Right lobe of liver (tissue), 6 donors: ENCODE results near the gene C16orf54. TPM values are rescaled to one million over a fixed set of nuclear protein-coding genes. Genes with fewer than 3 reads are reported as not detected.
"Not testable (repeated sequence)": the region's sequence is repeated elsewhere in the genome, so short reads cannot be mapped to it uniquely, and the experiment has no call there.

ENCODE experiments used
- ATAC-seq, 4 donors: fragments of 200-7000 bp; cut with Tn5 transposase; one replicate each; pipeline ENCODE4 v1.9.1; 2020; ENCODE audit warnings: mild to moderate bottlenecking in 4 of 4, moderate library complexity in 4 of 4
- DNase-seq, 3 donors: peaks; one replicate each; pipeline ENCODE4 v3.0.0-alpha.2; 2020
- H3K27ac ChIP-seq, 3 donors: fragments of 200-600 bp; one replicate each; pipeline ENCODE4 v1.8.0; 2022
- H3K27me3 ChIP-seq, 2 donors: fragments of 200-600 bp; one replicate each; pipeline ENCODE4 v1.8.0; 2022
- H3K36me3 ChIP-seq, 4 donors: fragments of 200-600 bp; sonication (generic) in 1 of 4; one replicate each; pipeline versions ENCODE4 v1.5.1 to v1.8.0; 2017 to 2022; ENCODE audit warnings: control low read depth in 1 of 4
- H3K4me1 ChIP-seq, 4 donors: fragments of 200-600 bp; sonication (generic) in 1 of 4; one replicate each; pipeline versions ENCODE4 v1.5.1 to v1.8.0; 2017 to 2022; ENCODE audit warnings: control low read depth in 1 of 4
- H3K4me3 ChIP-seq, 3 donors: fragments of 200-600 bp; one replicate each; pipeline ENCODE4 v1.8.0; 2022
- H3K9me3 ChIP-seq, 4 donors: fragments of 200-600 bp; sonication (generic) in 1 of 4; one replicate each; pipeline versions ENCODE4 v1.5.1 to v1.8.0; 2017 to 2022; ENCODE audit warnings: control low read depth in 1 of 4
- POLR2A ChIP-seq: fragments of 450-650 bp; IDR thresholded peaks from one replicate; pipeline ENCODE4 v1.6.1; 2017; ENCODE audit warnings: antibody characterized with exemption, mild to moderate bottlenecking
- WGBS: methylation state at CpG from one replicate; pipeline ENCODE4 v1.1.6; 2018; ENCODE audit warnings: low coverage, low lambda C conversion rate; ENCODE audit not compliant: insufficient coverage; ENCODE audit errors: missing lambda C conversion rate; 5-methylcytosine and 5-hydroxymethylcytosine counted together
- intact Hi-C, 2 donors: fragments of 100-400 bp; cut with DNase I; formaldehyde crosslinking; loops; one replicate each; pipeline versions ENCODE4 v1.11.2 to v1.14.1; 2022
- total RNA-seq, 6 experiments: library from RNA; depleted of rRNA in 2 of 6; stranded (reverse); fragments of >200 nt in 2 of 6; fragmentation: NEBNext Ultra II Directional in 3 of 6; extraction: Animal tissue kit (Norgen Biotek cat#: 25700) in 3 of 6; gene quantifications; one replicate each; pipeline versions ENCODE4 v1.1.0 to v1.2.4, GENCODE V29; 2016 to 2023
- TF ChIP-seq, protein P1 (sequence below), 4 donors: fragments of 200-600 bp in 3 of 4; fragments of 450-650 bp in 1 of 4; IDR thresholded peaks; one replicate each; pipeline versions ENCODE4 v1.5.1 to v1.8.0; 2016 to 2022; ENCODE audit warnings: antibody characterized with exemption in 4 of 4, mild to moderate bottlenecking in 2 of 4
- donor health status: DM: no; HTN: yes; CAD: no.
- donor health status: DM: no; HTN: no; CAD: no.
- donor health status: DM: no; HTN: no; CAD: no.
- donor health status: DM: no; HTN: yes; CAD: no.
- donor health status: DM: no; HTN: yes; CAD: no.

C16orf54 gene
- total RNA-seq, 6 experiments from 2014 or later = 0.40 to 1.2 (median 0.66) TPM

DNA sequence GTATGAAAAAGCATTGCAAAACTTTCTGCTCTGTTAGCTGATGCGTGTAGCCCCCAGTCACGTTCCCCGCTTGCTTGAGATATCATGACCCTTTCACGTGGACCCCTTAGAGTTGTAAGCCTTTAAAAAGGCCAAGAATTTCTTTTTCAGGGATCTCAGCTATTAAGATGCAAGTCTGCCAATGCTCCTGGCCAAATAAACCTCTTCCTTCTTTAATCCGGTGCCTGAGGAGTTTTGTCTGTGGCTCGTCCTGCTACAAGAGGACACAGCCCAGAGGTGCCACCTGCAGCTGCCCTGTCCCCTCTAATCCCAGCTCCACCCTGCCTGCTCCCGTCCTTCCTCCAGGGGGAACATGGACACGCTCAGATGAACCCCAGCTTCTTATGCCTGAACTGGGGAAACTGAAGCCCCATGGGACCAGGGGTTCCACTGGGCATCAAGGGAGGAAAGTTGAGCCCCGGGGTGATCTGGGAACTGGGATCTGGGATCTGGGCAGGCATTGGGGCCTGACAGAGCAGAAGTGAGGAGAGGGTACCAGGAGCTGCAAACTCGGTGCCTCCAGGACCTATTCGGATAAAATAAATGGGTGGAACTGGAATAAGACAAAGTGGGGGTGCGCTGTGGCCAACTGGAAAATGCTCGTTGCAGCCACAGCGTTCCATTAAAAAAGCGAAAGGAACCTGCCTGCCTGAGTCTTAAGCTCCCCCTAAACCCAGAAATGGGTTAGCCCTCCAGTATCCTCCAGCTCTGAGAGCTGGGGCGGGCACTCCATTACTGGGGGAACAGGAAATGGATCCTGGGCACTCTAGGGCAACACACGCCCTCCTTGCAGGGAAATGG, 47.1 kb downstream of the C16orf54 start:
- intact Hi-C loops = loop anchor here in 1 of 2 donors (10.0 kb wide), 1 partner anchor 326 kb away; the partner anchor contains the start of gene C16orf92
- no peak for ATAC-seq

DNA sequence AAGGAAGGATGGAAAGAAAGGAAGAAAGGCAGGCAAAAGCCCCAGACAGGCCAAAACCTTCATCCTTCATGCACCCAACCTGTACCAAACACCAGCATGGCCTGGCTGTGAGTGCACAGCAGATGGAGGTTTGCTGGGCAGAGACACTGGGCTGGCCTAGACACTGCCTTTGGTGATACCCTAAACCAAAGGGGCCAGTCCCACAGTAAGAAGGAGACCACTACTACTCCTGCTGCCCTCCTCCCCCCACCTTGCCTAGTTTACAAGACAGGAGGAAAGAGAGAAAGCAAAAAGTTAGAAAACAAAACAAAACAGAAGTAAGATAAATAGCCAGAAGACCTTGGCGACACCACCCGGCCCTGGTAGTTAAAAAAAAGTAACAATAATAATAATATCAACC, 47.7 kb downstream of the C16orf54 start:
- Histone ChIP-seq H3K36me3 (peaks cover 0 to 5% (median 0%) of the 10 kb centered on the region in 4 donors), H3K27me3 (no peaks in the 10 kb centered on the region), H3K27ac (no peak overlapping the region), H3K9me3 (no peaks in the 10 kb centered on the region), H3K4me3 (no peak overlapping the region), H3K4me1 (peaks cover 0 to 16% (median 0%) of the 10 kb centered on the region in 4 donors)
- WGBS = 69% methylated on average over 2 of the region's 2 CpGs
- TF ChIP-seq, protein P1, sequence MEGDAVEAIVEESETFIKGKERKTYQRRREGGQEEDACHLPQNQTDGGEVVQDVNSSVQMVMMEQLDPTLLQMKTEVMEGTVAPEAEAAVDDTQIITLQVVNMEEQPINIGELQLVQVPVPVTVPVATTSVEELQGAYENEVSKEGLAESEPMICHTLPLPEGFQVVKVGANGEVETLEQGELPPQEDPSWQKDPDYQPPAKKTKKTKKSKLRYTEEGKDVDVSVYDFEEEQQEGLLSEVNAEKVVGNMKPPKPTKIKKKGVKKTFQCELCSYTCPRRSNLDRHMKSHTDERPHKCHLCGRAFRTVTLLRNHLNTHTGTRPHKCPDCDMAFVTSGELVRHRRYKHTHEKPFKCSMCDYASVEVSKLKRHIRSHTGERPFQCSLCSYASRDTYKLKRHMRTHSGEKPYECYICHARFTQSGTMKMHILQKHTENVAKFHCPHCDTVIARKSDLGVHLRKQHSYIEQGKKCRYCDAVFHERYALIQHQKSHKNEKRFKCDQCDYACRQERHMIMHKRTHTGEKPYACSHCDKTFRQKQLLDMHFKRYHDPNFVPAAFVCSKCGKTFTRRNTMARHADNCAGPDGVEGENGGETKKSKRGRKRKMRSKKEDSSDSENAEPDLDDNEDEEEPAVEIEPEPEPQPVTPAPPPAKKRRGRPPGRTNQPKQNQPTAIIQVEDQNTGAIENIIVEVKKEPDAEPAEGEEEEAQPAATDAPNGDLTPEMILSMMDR (IDR thresholded peaks at IDR 0.05) = no peak
- no peak for TF ChIP-seq POLR2A
- no peak for DNase-seq
- intact Hi-C loops = loop anchor here in 1 of 2 donors (10.0 kb wide), 1 partner anchor 327 kb away; the partner anchor contains the start of gene C16orf92
- no peak for ATAC-seq

More for the DNA sequence above, 47.1 kb downstream of the C16orf54 start:
- no peak for TF ChIP-seq POLR2A
- TF ChIP-seq, protein P1 (IDR thresholded peaks at IDR 0.05) = no peak
- Histone ChIP-seq H3K4me3 (no peak overlapping the region), H3K9me3 (no peaks in the 10 kb centered on the region), H3K27ac (no peak overlapping the region), H3K27me3 (no peaks in the 10 kb centered on the region), H3K36me3 (peaks cover 0 to 5% (median 0%) of the 10 kb centered on the region in 4 donors), H3K4me1 (peaks cover 0 to 10% (median 0%) of the 10 kb centered on the region in 4 donors)
- whole genome bisulfite sequencing = 83% methylated on average over 14 of the region's 17 CpGs
- DNase-seq = no peak

DNA sequence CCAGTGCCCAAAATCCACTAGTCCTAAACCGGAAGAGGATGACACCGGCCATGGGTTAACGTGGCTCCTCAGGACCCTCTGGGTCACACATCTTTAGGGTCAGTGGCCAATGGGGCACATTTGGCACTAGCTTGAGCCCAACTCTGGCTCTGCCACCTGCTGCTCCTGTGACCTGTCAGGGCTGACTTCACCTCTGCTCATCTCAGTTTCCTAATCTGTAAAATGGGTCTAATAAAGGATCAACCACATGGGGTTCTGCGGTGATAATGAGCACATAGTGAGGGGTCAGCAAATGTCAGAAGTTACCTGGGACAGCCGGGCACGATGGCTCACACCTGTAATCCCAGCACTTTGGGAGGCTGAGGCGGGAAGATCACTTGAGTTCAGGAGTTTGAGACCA, 48.4 kb downstream of the C16orf54 start:
- DNase-seq (no peak), ATAC-seq (no peak)
- WGBS = 100% methylated on average over 1 of the region's 7 CpGs
- Histone ChIP-seq H3K4me3 (no peak overlapping the region), H3K27me3 (no peaks in the 10 kb centered on the region), H3K27ac (no peak overlapping the region), H3K36me3 (peaks cover 0 to 5% (median 0%) of the 10 kb centered on the region in 4 donors), H3K4me1 (peaks cover 0 to 23% (median 0%) of the 10 kb centered on the region in 4 donors), H3K9me3 (no peaks in the 10 kb centered on the region)
- intact Hi-C loops = loop anchor here in 1 of 2 donors (10.0 kb wide), 1 partner anchor 327 kb away; the partner anchor contains the start of gene C16orf92
- TF ChIP-seq, protein P1 (IDR thresholded peaks at IDR 0.05) = no peak
- no peak for TF ChIP-seq POLR2A

DNA sequence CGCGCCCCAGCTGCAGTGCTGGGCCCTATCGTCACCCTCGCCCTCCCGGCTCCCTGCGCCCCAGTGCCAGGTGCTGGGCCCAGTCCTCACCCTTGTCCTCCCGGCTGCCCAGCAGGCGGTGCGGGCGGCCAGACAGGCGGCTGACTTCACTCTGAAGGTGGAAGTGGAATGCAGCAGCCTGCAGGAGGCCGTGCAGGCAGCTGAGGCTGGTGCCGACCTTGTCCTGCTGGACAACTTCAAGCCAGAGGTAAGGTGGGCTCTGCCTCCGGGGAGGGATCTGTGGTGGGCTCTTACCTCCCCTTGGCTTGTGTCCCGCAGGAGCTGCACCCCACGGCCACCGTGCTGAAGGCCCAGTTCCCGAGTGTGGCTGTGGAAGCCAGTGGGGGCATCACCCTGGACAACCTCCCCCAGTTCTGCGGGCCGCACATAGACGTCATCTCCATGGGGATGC, 48.9 kb downstream of the C16orf54 start:
- no peak overlapping the region for H3K27ac ChIP-seq
- intact Hi-C loops = loop anchor here in 1 of 2 donors (10.0 kb wide), 1 partner anchor 328 kb away; the partner anchor contains the start of gene C16orf92
- TF ChIP-seq POLR2A = no peak
- TF ChIP-seq, protein P1 (IDR thresholded peaks at IDR 0.05) = no peak
- no peak for ATAC-seq
- no peaks in the 10 kb centered on the region for H3K9me3 ChIP-seq
- WGBS = 95% methylated on average over 9 of the region's 21 CpGs
- no peak for DNase-seq
- no peak overlapping the region for H3K4me3 ChIP-seq
- peaks cover 0 to 5% (median 0%) of the 10 kb centered on the region in 4 donors for H3K36me3 ChIP-seq
- peaks cover 0 to 23% (median 0%) of the 10 kb centered on the region in 4 donors for H3K4me1 ChIP-seq
- H3K27me3 ChIP-seq = no peaks in the 10 kb centered on the region

DNA sequence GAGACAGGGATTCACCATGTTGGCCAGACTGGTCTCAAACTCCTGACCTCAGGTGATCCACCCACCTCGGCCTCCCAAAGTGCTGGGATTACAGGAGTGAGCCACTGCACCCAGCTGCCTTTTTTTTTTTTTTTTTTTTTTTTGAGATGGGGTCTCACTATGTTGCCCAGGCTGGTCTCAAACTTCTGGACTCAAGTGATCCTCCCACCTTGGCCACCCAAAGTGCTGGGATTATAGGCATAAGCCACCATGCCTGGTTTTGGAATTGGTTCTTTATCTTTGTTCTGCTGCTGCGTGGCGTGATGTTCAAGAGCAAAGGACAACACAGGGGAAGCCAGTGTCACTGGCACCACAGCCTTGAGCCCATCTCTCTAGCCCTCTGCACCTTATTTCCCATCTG, 50.1 kb downstream of the C16orf54 start:
- H3K4me3 ChIP-seq, H3K27ac ChIP-seq, H3K36me3 ChIP-seq, DNase-seq, H3K27me3 ChIP-seq, H3K9me3 ChIP-seq, ATAC-seq: not testable (repeated sequence)
- peaks cover 0 to 23% (median 0%) of the 10 kb centered on the region in 4 donors for H3K4me1 ChIP-seq
- 100% methylated on average over 1 of the region's 3 CpGs for WGBS
- intact Hi-C loops = loop anchor here in 1 of 2 donors (10.0 kb wide), 1 partner anchor 329 kb away; the partner anchor contains the start of gene C16orf92
